GM10266 (cell line): Measurements from ENCODE around the gene PDLIM1.
"Not testable (repeated sequence)": the region's sequence is repeated elsewhere in the genome, so short reads cannot be mapped to it uniquely, and the experiment has no call there.

Experiments
- DNase-seq: peaks from one replicate; pipeline ENCODE4 v3.0.0; 2012; ENCODE audit errors: extremely low spot score
- TF ChIP-seq, protein P1 (sequence below): IDR thresholded peaks from 2 replicates; pipeline ENCODE4 v1.5.1; 2012; ENCODE audit warnings: mild to moderate bottlenecking, low read depth; ENCODE audit not compliant: control insufficient read depth, insufficient read depth; ENCODE audit errors: missing control alignments

PDLIM1 gene

DNA sequence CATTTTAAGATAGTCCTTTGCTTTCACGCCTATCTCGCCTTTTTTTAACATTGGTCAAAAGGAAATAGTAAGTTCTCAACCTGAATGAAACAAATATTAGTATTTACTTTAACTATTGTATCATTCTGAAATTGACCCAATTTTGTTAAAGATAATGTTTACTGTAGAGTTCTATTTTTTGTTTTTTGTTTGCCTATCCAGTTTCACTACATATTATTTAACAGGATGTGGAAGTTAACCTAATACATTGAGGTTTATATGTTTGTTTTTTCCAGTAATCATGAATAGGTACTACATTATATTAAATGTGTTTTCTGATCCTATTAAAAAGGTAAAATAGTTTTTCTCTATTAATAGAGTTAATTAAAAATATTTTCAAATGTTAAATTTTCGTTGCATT, 70.3 kb downstream of the PDLIM1 start:
- no peak for DNase-seq
- TF ChIP-seq, protein P1, sequence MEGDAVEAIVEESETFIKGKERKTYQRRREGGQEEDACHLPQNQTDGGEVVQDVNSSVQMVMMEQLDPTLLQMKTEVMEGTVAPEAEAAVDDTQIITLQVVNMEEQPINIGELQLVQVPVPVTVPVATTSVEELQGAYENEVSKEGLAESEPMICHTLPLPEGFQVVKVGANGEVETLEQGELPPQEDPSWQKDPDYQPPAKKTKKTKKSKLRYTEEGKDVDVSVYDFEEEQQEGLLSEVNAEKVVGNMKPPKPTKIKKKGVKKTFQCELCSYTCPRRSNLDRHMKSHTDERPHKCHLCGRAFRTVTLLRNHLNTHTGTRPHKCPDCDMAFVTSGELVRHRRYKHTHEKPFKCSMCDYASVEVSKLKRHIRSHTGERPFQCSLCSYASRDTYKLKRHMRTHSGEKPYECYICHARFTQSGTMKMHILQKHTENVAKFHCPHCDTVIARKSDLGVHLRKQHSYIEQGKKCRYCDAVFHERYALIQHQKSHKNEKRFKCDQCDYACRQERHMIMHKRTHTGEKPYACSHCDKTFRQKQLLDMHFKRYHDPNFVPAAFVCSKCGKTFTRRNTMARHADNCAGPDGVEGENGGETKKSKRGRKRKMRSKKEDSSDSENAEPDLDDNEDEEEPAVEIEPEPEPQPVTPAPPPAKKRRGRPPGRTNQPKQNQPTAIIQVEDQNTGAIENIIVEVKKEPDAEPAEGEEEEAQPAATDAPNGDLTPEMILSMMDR = no peak

DNA sequence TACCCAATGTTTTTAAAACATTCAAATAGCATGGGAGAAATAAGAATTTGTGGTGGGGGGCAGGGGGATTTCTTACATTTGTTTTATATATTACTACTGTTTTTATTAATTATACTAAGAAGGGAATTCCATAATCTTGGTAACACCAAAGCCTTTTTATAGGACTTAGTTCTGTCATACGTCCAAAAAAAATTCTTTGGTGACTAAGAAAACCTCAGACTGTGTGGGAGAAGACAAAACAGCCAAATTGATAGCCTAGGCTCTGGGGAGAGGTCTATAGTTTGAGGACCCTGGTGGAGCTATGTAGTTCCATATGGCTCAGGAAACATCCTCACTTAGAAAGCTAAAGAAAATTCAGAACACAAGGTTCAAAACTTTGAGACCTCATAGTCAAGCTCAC, 73.3 kb downstream of the PDLIM1 start:
- TF ChIP-seq, protein P1 = no peak
- DNase-seq = no peak

DNA sequence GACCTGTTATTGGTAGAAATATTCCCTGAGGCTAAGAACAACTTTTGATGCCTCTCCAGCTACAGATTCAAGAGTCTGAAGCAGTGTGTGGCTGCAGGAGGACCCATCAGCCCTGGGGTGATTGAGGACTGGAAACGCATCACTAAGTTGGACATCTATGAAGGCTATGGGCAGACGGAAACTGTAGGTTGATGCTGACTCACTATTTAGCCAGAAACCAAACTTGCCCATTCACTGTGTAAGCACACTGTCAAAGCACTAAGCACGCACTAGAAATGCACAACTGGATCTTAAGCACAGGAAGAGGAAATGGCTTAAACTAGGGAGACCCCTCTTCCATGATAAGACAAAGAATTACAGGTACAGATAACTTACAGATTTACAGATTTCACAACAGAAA, 76.0 kb downstream of the PDLIM1 start:
- DNase-seq = no peak
- TF ChIP-seq, protein P1 = no peak

DNA sequence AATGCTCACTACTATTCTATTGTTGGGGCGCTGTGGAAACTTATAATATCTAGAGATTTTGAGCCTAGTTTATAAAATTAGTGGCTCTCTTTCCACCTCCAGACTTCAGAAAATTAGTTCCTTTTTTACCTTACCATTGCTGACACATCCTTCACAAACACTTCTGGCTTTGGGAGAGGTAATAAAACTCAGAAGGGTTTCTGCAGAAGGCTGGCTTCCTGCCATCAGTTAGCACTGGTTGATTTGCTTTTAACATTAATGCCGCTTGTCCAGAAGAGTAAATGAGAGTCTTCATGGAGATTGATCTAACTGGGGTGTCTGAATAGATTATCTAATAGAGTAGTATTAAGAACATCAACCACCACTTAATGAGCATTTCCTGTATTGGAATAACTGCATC, 76.4 kb downstream of the PDLIM1 start:
- DNase-seq = no peak

DNA sequence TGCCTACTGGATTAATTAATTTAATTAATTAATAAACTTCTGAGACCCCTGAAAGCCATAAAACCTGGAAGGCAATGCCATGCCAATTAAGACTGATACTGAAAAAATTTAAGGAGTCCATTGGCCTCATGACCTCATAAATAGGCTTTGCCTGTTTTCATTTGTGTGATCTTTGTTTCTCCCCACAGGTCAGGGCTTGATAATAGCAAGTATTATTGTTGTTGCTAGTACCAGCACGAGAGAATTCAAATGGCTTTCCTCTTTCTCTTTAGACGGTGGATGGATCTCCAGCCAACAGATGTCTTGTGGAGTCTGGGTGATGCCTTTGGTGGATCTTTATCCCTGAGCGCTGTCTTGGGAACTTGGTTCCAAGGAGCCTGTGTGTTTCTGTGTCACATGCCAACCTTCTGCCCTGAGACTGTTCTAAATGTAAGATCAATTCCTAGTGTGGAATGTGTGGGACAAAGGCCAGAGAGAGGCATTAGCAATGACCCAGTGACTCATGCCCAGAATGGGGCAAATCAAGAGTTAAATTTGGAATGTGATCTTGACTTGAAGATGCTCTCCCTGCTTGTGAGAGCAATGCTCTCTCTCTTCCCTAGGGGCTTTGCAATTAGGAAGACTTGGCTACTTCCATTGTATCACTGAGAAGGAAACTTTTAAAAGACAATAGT, 79.1 kb downstream of the PDLIM1 start:
- TF ChIP-seq, protein P1 = no peak
- no peak for DNase-seq

More for the DNA sequence above, 76.4 kb downstream of the PDLIM1 start:
- TF ChIP-seq, protein P1 = no peak

DNA sequence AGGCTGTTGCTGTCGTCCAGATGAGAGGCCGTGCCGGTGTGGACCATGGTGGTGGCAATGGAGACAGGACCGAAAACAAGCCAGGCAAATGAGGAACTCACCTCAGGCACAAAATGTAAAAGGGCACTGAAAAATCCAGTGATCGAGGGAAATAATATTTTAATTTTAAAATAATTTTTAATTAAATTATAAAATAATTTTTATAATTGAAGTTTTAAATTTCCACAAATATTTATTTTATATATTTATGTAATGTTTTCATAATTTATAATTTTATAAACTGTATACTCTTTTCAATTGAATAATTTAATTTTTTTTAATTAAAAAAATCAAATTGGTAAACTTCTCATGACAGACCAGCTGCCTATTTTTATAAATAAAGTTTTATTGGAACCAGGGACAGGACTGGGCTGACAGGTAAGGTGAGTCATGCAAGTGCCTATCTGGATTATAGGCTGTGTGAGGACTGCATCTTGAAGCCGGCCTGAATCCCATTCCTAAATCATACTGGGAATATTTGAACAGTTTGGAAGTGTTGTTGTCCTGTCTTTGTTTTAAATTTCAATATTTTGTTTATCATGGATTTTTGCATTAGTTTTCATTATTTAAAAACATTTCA, 81.2 kb downstream of the PDLIM1 start:
- TF ChIP-seq, protein P1 = no peak
- DNase-seq = no peak

DNA sequence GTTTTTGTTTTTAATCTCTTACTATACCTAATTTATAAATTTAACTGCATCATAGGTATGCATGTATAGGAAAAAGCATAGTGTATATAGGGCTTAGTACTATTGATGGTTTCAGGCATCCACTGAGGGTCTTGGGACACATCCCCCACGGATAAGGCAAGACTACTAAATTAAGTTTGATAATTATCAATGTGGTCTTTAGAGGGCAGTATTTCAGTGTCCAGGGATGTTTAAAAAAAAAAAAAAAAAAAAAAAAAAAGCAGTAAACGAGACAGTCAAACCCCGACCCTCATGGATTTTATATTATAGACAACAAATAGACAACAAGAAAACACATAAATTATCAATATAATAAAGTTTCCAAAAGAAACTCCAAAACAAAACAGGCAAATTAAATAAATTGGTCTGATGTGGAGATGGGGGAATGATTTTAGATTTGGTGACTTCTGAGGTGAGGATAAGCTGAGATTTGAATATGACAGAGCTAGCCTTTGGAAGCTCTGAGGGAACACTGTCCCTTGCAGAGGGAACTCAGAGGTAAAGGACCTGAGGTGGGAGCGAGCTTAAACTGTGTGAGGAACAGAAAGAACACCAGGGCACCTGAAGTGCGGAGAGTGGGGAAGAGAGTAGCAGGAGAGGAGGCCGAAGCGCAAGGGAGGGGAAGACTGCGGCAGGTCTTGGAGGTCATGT, 82.0 kb downstream of the PDLIM1 start:
- no peak for DNase-seq
- TF ChIP-seq, protein P1 = no peak

DNA sequence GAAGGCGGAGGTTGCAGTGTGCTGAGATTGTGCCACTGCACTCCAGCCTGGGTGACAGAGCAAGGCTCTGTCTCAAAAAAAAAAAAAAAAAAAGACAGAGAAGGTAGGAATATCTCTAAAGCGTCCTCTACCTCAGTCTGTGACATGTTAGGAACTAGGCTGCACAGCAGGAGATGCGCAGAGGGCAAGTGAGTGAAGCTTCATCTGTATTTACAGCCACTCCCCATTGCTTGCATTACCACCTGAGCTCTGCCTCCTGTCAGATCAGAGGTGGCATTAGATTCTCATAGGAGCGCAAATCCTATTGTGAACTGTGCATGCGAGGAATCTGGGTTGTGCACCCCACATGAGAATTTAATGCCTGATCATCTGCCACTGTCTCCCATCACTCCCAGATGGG, 87.9 kb downstream of the PDLIM1 start:
- not testable (repeated sequence) for DNase-seq
